IMR-90 (cell line): ENCODE results near the gene RNF151. TPM values are rescaled to one million over a fixed set of nuclear protein-coding genes. Genes with fewer than 3 reads are reported as not detected.

ENCODE experiments used
- ATAC-seq: fragments of 200-7000 bp; cut with Tn5 transposase; 2 replicates; pipeline ENCODE4 v1.9.1; 2020; ENCODE audit warnings: low read depth, mild to moderate bottlenecking, moderate library complexity
- BruUV-seq: library from RNA; stranded (reverse); fragments of 400-500 nt; replicated peaks from 2 replicates; lab custom pipeline; 2021; lab: Mats Ljungman, UMichigan
- CTCF ChIA-PET: fragments of 300-600 bp; formaldehyde crosslinking; extraction: SDS; loops from one replicate; lab custom pipeline; 2021; ENCODE audit warnings: antibody characterized with exemption; lab: Yijun Ruan, JAX
- POLR2A ChIA-PET: fragments of 300-600 bp; sonication (Branson Sonifier 250); formaldehyde crosslinking; loops from one replicate; lab custom pipeline; 2022; ENCODE audit warnings: antibody characterized with exemption; ENCODE audit not compliant: unreplicated experiment; lab: Charles Lee
- DNase-seq: peaks from one replicate; pipeline ENCODE4 v3.0.0; 2013
- H2AFZ ChIP-seq: replicated peaks from 2 replicates; pipeline ENCODE3; 2013; ENCODE audit warnings: low read length, mild to moderate bottlenecking; ENCODE audit not compliant: poor library complexity
- H2AK5ac ChIP-seq: 2 replicates; pipeline ENCODE4 v1.6.1; 2013; ENCODE audit warnings: low read depth, low read length, inconsistent platforms
- H2AK9ac ChIP-seq: replicated peaks from 2 replicates; pipeline ENCODE3; 2013; ENCODE audit warnings: mild to moderate bottlenecking, low read depth, low read length, moderate library complexity; ENCODE audit not compliant: poor library complexity
- H2BK120ac ChIP-seq: 2 replicates; pipeline ENCODE4 v1.6.1; 2013; ENCODE audit warnings: low read depth, low read length, inconsistent platforms
- H2BK15ac ChIP-seq: 3 replicates; pipeline ENCODE4 v1.6.1; 2013; ENCODE audit warnings: low read depth, low read length, inconsistent platforms
- H2BK20ac ChIP-seq: 2 replicates; pipeline ENCODE4 v1.6.1; 2013; ENCODE audit warnings: low read depth, mild to moderate bottlenecking, inconsistent platforms, low read length, moderate library complexity
- H2BK5ac ChIP-seq: 2 replicates; pipeline ENCODE4 v1.6.1; 2013; ENCODE audit warnings: mild to moderate bottlenecking, low read depth, low read length, inconsistent platforms; ENCODE audit not compliant: poor library complexity, severe bottlenecking
- H3K14ac ChIP-seq: replicated peaks from 2 replicates; pipeline ENCODE4 v1.6.1; 2013; ENCODE audit warnings: low read depth, low read length, inconsistent platforms
- H3K18ac ChIP-seq: 2 replicates; pipeline ENCODE4 v1.6.1; 2013; ENCODE audit warnings: low read depth, low read length, control low read depth
- H3K23ac ChIP-seq: 2 replicates; pipeline ENCODE4 v1.6.1; 2013; ENCODE audit warnings: low read depth, low read length, inconsistent platforms
- H3K27ac ChIP-seq: 2 replicates; pipeline ENCODE4 v1.5.1; 2013; ENCODE audit warnings: mild to moderate bottlenecking, control low read depth, low read length; ENCODE audit not compliant: insufficient read depth
- H3K27me3 ChIP-seq: 2 replicates; pipeline ENCODE4 v1.6.1; 2013; ENCODE audit warnings: low read length; ENCODE audit not compliant: control insufficient read depth, insufficient read depth
- H3K36me3 ChIP-seq: 2 replicates; pipeline ENCODE4 v1.6.1; 2013; ENCODE audit warnings: low read length, mixed read lengths; ENCODE audit not compliant: control insufficient read depth, insufficient read depth
- H3K4ac ChIP-seq: 2 replicates; pipeline ENCODE4 v1.6.1; 2013; ENCODE audit warnings: low read depth, low read length, inconsistent platforms
- H3K4me1 ChIP-seq: 2 replicates; pipeline ENCODE4 v1.6.1; 2013; ENCODE audit warnings: low read length, mixed read lengths; ENCODE audit not compliant: control insufficient read depth, insufficient read depth
- H3K4me2 ChIP-seq: 2 replicates; pipeline ENCODE4 v1.6.1; 2013; ENCODE audit warnings: low read depth, mild to moderate bottlenecking, control low read depth, low read length, moderate library complexity
- H3K4me3 ChIP-seq: 2 replicates; pipeline ENCODE4 v1.5.1; 2013; ENCODE audit warnings: low read depth, mild to moderate bottlenecking, control low read depth, low read length, moderate library complexity; ENCODE audit not compliant: insufficient read depth
- H3K56ac ChIP-seq: 2 replicates; pipeline ENCODE4 v1.6.1; 2013; ENCODE audit warnings: low read length, inconsistent platforms; ENCODE audit not compliant: insufficient read depth; ENCODE audit errors: extremely low read depth
- H3K79me1 ChIP-seq, 2 experiments: 2 replicates each; pipeline ENCODE4 v1.6.1; 2013; ENCODE audit warnings: low read length in 2 of 2, inconsistent platforms in 1 of 2, low read depth in 1 of 2
- H3K9ac ChIP-seq: 2 replicates; pipeline ENCODE4 v1.6.1; 2013; ENCODE audit warnings: low read depth, low read length, control low read depth
- H3K9me1 ChIP-seq: 2 replicates; pipeline ENCODE4 v1.6.1; 2013; ENCODE audit warnings: low read length, inconsistent platforms; ENCODE audit not compliant: insufficient read depth
- H3K9me3 ChIP-seq: 2 replicates; pipeline ENCODE4 v1.6.1; 2013; ENCODE audit warnings: low read length; ENCODE audit not compliant: control insufficient read depth, insufficient read depth
- H4K20me1 ChIP-seq: 2 replicates; pipeline ENCODE4 v1.6.1; 2013; ENCODE audit warnings: low read length, inconsistent platforms; ENCODE audit not compliant: insufficient read depth
- H4K5ac ChIP-seq: 2 replicates; pipeline ENCODE4 v1.6.1; 2013; ENCODE audit warnings: mild to moderate bottlenecking, low read depth, low read length, control low read depth
- H4K8ac ChIP-seq, 2 experiments: 2 replicates each; pipeline ENCODE4 v1.6.1; 2013; ENCODE audit warnings: low read depth in 2 of 2, low read length in 2 of 2, control low read depth in 1 of 2, inconsistent platforms in 1 of 2
- H4K91ac ChIP-seq: 2 replicates; pipeline ENCODE4 v1.6.1; 2013; ENCODE audit warnings: low read depth, low read length, inconsistent platforms; ENCODE audit not compliant: insufficient read depth
- BHLHE40 ChIP-seq: fragments of 150-350 bp; IDR thresholded peaks from 2 replicates; pipeline ENCODE4 v1.6.1; 2016; ENCODE audit warnings: mild to moderate bottlenecking, low read depth, low read length
- CHD1 ChIP-seq: IDR thresholded peaks from 2 replicates; pipeline ENCODE4 v1.6.1; 2012; ENCODE audit warnings: low read depth, low read length, improper control_type of control experiment
- FOS ChIP-seq: fragments of 150-350 bp; IDR thresholded peaks from 2 replicates; pipeline ENCODE4 v1.6.1; 2016; ENCODE audit warnings: low read depth, low read length
- MAFK ChIP-seq: IDR thresholded peaks from 2 replicates; pipeline ENCODE4 v1.6.1; 2012; ENCODE audit warnings: low read depth, low read length, improper control_type of control experiment
- MAZ ChIP-seq: IDR thresholded peaks from 2 replicates; pipeline ENCODE4 v1.6.1; 2012; ENCODE audit warnings: low read depth, mild to moderate bottlenecking, low read length, improper control_type of control experiment, moderate library complexity, borderline replicate concordance
- MXI1 ChIP-seq: IDR thresholded peaks from 2 replicates; pipeline ENCODE4 v1.6.1; 2012; ENCODE audit warnings: low read depth, mild to moderate bottlenecking, low read length, moderate library complexity, borderline replicate concordance
- POLR2A ChIP-seq: IDR thresholded peaks from 2 replicates; pipeline ENCODE4 v1.6.1; 2012; ENCODE audit warnings: mild to moderate bottlenecking, low read depth, low read length
- RFX5 ChIP-seq: IDR thresholded peaks from 2 replicates; pipeline ENCODE4 v1.8.0; 2012; ENCODE audit warnings: low read depth, mild to moderate bottlenecking, low read length, moderate library complexity
- SMC3 ChIP-seq: fragments of 150-350 bp; IDR thresholded peaks from 2 replicates; pipeline ENCODE4 v1.6.1; 2016; ENCODE audit warnings: low read depth, mild to moderate bottlenecking, antibody characterized with exemption, low read length, moderate library complexity
- WGBS, 2 experiments: methylation state at CpG; one replicate each; pipeline versions ENCODE4 v1.1.5 to v1.1.7; 2013; ENCODE audit warnings: missing lambda C conversion rate in 2 of 2; ENCODE audit not compliant: insufficient read length in 1 of 2; ENCODE audit errors: extremely low coverage in 2 of 2; 5-methylcytosine and 5-hydroxymethylcytosine counted together
- dilution Hi-C: fragments of 300-500 bp; cut with HindIII; formaldehyde crosslinking; loops from one replicate; pipeline ENCODE4 v1.14.3; 2018; ENCODE audit warnings: low sequenced_read_pairs; ENCODE audit not compliant: unreplicated experiment
- in situ Hi-C: fragments of 300-500 bp; cut with MboI; formaldehyde crosslinking; loops from 3 replicates; pipeline ENCODE4 v1.14.3; 2019; ENCODE audit warnings: low sequenced_read_pairs, inconsistent platforms, mixed read lengths
- intact Hi-C: fragments of 100-400 bp; cut with micrococcal nuclease; formaldehyde crosslinking; loops from 2 replicates; pipeline ENCODE4 v1.10.0; 2022
- polyA plus RNA-seq, 3 experiments: library from polyadenylated mRNA; depleted of rRNA; stranded (reverse); fragments of >200 nt; gene quantifications; 2 replicates each; pipeline ENCODE4 v1.2.3, GENCODE V29; 2012; ENCODE audit warnings: low replicate concordance in 1 of 3
- total RNA-seq: library from RNA; depleted of rRNA; stranded (reverse); fragments of >200 nt; gene quantifications from 2 replicates; pipeline ENCODE4 v1.2.3, GENCODE V29; 2012
- TF ChIP-seq, protein P1 (sequence below): fragments of 150-350 bp; IDR thresholded peaks from 2 replicates; pipeline ENCODE4 v1.6.1; 2017; ENCODE audit warnings: mild to moderate bottlenecking, antibody characterized with exemption, low read length, low read depth
- TF ChIP-seq, protein P2 (sequence below): fragments of 150-350 bp; IDR thresholded peaks from 2 replicates; pipeline ENCODE4 v1.6.1; 2016; ENCODE audit warnings: low read depth, mild to moderate bottlenecking, low read length, moderate library complexity, borderline replicate concordance
- TF ChIP-seq, protein P3 (sequence below): conservative IDR thresholded peaks from 2 replicates; pipeline ENCODE4 v1.5.1; 2012; ENCODE audit warnings: mild to moderate bottlenecking, low read depth, low read length, improper control_type of control experiment

RNF151 gene
- total and polyA plus RNA-seq, 2 of the 4 experiments (the other 2 are of a cell fraction), result not detected

DNA sequence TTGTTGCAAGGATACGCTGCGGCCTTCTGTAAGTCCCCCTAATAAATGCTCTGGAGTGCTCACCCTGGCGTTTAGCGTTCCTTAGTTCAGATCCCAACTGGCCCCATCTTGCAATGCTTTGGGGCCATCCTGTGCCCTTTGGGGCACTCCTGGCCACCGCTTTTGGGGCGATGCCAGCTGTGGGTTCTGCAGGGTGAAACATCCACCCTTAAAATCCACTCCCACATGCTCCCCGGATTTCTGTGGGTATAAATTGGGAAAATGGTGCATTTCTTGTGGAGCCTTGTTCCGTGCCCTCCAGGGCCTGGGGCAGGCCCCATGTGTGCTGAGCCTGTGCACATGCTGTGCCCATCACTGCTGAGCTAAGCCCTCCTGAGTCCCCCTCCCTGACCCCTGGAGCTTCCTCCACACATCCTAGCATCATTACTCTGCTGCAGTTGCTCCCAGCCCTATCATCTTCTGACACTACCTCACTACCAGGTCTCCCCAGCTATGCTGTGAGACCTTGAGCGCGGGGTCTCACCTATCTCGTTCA is 29.6 kb upstream of the RNF151 start:
- Histone ChIP-seq H2BK5ac (no peak overlapping the region), H2AFZ (no peak overlapping the region), H2BK120ac (no peak overlapping the region), H3K9me1 (no peaks in the 10 kb centered on the region), H3K4me2 (no peak overlapping the region), H3K14ac (no peak overlapping the region), H3K36me3 (peaks cover 23% of the 10 kb centered on the region), H3K79me1 (peaks cover 5 to 8% of the 10 kb centered on the region in 2 experiments; a peak in 2 of 4 replicates), H3K9ac (no peak overlapping the region), H3K4me1 (peaks cover 1% of the 10 kb centered on the region; the same call in 1 of the 2 replicates), H3K56ac (no peak overlapping the region), H4K8ac (no peak overlapping the region), H3K4me3 (no peak overlapping the region), H3K9me3 (no peaks in the 10 kb centered on the region), H4K5ac (no peak overlapping the region), H3K18ac (no peak overlapping the region), H2AK5ac (no peak overlapping the region), H4K20me1 (no peaks in the 10 kb centered on the region), H4K91ac (no peak overlapping the region), H3K27me3 (peaks cover 3% of the 10 kb centered on the region; the same call in 1 of the 2 replicates), H3K23ac (no peak overlapping the region), H2BK20ac (no peak overlapping the region), H3K4ac (no peak overlapping the region), H3K27ac (no peak overlapping the region), H2BK15ac (no peak overlapping the region), H2AK9ac (no peak overlapping the region)
- dilution Hi-C loops (no loop called here), in situ Hi-C loops (no loop called here), intact Hi-C loops (no loop called here)
- DNase-seq (no peak), ATAC-seq (no peak)
- TF ChIP-seq BHLHE40 (no peak), CHD1 (no peak), MAZ (no peak), FOS (no peak), MAFK (no peak), POLR2A (no peak), SMC3 (no peak), MXI1 (no peak), RFX5 (no peak)
- TF ChIP-seq, protein P1, sequence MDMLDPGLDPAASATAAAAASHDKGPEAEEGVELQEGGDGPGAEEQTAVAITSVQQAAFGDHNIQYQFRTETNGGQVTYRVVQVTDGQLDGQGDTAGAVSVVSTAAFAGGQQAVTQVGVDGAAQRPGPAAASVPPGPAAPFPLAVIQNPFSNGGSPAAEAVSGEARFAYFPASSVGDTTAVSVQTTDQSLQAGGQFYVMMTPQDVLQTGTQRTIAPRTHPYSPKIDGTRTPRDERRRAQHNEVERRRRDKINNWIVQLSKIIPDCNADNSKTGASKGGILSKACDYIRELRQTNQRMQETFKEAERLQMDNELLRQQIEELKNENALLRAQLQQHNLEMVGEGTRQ, result no peak
- TF ChIP-seq, protein P2, sequence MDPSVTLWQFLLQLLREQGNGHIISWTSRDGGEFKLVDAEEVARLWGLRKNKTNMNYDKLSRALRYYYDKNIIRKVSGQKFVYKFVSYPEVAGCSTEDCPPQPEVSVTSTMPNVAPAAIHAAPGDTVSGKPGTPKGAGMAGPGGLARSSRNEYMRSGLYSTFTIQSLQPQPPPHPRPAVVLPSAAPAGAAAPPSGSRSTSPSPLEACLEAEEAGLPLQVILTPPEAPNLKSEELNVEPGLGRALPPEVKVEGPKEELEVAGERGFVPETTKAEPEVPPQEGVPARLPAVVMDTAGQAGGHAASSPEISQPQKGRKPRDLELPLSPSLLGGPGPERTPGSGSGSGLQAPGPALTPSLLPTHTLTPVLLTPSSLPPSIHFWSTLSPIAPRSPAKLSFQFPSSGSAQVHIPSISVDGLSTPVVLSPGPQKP, result no peak
- TF ChIP-seq, protein P3, sequence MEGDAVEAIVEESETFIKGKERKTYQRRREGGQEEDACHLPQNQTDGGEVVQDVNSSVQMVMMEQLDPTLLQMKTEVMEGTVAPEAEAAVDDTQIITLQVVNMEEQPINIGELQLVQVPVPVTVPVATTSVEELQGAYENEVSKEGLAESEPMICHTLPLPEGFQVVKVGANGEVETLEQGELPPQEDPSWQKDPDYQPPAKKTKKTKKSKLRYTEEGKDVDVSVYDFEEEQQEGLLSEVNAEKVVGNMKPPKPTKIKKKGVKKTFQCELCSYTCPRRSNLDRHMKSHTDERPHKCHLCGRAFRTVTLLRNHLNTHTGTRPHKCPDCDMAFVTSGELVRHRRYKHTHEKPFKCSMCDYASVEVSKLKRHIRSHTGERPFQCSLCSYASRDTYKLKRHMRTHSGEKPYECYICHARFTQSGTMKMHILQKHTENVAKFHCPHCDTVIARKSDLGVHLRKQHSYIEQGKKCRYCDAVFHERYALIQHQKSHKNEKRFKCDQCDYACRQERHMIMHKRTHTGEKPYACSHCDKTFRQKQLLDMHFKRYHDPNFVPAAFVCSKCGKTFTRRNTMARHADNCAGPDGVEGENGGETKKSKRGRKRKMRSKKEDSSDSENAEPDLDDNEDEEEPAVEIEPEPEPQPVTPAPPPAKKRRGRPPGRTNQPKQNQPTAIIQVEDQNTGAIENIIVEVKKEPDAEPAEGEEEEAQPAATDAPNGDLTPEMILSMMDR, result no peak
- BruUV-seq, result no TSS peak
- no CpG with 5 or more reads among the region's 11 CpGs for WGBS, 2 experiments
- ChIA-PET CTCF (no interaction called here), POLR2A (no interaction called here)
